GM18907 (cell line): ENCODE results near the gene CLEC20A.
"Not testable (repeated sequence)": the region's sequence is repeated elsewhere in the genome, so short reads cannot be mapped to it uniquely, and the experiment has no call there.

Source experiments
- ATAC-seq: cut with Tn5 transposase; IDR thresholded peaks from one replicate; pipeline ENCODE4 v1.9.1; 2021; ENCODE audit warnings: mild to moderate bottlenecking, moderate library complexity; ENCODE audit not compliant: unreplicated experiment

Gene CLEC20A

GRCh38 chr1:178529364-178530036 is 32.7 kb upstream of the CLEC20A start:
- no peak for ATAC-seq

DNA sequence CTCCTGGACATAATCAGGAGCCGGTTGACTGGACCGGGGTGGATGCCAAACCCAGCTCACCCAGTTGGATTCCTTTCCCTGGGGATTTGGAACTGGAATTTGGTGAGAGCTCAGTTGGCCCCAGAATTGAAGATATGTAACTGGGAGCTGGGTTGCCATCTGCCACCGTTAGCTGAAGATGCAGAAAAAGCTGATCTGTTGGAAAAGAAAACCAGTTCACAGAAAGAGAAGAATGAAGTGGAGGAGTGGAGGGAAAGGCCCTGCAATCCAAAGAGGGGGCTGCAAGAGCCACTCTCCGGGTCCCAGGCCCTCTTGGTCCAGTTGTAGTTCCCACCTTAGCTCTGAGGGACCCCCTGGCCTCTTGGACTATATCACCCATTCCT is 32.2 kb upstream of the CLEC20A start:
- ATAC-seq, result no peak

DNA sequence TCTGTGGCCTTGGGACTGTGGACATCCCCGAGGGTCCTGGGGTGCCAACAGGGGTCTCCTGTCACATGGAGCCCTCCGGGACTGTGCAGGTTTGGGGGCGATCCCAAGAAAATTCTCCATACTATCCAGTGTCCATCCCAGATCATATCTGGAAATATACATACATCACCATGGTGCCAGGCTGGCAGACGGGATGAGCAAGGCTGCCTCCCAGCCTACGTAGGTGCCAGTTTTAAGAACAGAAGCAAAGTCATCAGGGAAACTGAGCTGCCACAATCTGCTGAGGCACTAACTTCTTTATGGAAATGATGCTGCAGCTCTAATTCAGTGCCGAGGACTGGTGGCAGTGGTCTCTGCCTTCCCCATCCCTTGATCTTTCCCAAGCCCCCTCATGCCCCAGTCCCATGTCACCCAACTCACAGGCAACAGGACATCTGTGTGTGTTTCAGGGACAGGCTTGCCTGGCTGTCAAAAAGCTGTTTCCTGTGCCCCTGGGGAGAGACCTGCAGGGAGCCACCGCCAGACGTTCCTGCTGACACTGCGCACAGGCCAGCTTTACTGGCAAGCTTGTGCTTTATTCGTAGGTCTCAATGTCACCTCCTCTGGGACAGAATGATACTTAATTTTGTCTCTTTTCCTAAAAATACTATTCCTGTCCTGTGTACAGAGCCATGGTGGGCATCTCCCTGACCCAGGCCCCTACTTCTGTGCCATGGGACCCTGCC is 31.6 kb upstream of the CLEC20A start:
- ATAC-seq, result no peak

DNA sequence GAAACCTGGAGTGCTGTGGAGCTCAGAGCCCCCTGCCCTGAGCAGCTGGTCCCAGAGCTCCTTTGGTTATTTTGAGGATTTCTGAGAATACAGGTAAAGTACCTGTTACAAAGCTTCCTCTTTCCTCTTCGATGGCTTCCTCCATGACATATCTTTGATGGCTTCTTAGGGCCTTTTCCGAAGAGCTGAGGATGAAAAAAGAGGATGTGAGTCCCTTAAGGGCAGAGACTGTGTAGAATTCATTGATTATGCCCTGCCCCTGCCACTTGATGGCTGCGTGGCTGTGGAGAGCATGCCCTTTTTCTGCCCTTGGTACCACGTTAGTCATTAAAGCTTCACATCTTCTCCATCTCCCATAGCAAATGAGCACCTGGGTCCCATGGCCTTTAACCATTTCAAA is 30.4 kb upstream of the CLEC20A start:
- no peak for ATAC-seq

DNA sequence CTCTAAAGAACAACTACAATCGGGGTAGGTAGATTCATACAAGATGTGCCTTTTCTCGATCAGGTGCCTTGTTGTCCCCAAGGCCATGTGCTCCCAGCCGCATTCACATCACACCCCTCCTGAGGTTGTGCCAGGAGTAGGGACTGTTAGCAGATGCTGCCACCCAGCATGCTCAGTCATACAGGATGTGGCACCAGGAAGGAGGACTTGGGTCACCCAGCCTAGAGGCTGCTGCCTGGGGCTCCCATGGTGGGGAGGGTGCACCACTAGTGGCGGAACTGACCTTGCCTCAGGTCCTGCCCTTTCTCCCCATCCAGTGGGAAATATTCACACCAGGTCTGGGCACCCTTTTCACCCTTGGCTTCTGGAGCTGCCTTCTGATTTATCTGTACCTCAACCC is 24.5 kb upstream of the CLEC20A start:
- ATAC-seq, result no peak

DNA sequence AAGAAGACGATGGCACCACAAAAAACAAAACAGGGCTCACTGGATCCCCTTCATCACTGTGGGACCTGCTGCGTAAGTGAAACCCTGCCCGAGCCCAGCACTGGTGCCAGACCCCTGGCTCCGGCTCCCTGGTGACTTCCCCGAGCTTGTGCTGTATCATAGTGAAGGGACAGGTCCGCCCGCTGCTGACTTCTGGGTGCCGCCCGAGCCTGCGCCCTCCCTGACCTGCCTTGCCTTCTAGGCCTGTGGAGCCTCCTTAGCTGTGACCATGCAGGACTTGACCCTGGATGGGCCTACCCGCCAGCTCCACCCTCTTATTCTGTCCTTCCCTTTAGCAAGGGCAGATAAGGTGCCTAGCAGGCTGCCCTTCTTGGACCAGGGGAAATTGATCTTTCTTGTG is 24.0 kb upstream of the CLEC20A start:
- no peak for ATAC-seq

DNA sequence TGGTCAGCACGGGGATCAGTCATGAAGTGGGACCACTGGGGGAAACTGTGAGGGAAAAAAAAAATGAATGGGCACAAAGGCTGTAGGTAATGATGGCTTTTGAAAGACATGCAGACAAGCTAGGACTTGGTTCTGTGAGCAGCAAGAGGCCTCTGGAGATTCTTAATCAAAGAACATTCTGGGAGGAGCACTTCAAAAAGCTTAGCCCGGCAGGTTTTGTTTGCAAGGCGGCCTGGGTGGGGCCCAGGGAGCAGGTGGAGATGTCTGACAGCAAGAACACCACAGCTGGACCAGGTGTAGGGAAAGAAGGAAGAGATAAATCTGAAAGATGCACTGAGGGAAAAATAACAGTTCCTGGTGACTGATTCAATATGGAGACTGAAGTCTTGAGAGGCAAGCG is 22.1 kb upstream of the CLEC20A start:
- no peak for ATAC-seq

- no peak for ATAC-seq
Measured at GRCh38 chr1:178516110-178516509, 19.3 kb upstream of the CLEC20A start.

- no peak for ATAC-seq
Measured at GRCh38 chr1:178513278-178513983, 16.7 kb upstream of the CLEC20A start.

GRCh38 chr1:178512566-178513277 is 16.0 kb upstream of the CLEC20A start, which contains the start of gene TEX35:
TSS of gene TEX35 (plus strand) at chr1:178513109. CDS start at chr1:178513189, 80 bp downstream.
- ATAC-seq, result no peak

GRCh38 chr1:178510155-178510554 is 13.4 kb upstream of the CLEC20A start:
- ATAC-seq, result no peak

DNA sequence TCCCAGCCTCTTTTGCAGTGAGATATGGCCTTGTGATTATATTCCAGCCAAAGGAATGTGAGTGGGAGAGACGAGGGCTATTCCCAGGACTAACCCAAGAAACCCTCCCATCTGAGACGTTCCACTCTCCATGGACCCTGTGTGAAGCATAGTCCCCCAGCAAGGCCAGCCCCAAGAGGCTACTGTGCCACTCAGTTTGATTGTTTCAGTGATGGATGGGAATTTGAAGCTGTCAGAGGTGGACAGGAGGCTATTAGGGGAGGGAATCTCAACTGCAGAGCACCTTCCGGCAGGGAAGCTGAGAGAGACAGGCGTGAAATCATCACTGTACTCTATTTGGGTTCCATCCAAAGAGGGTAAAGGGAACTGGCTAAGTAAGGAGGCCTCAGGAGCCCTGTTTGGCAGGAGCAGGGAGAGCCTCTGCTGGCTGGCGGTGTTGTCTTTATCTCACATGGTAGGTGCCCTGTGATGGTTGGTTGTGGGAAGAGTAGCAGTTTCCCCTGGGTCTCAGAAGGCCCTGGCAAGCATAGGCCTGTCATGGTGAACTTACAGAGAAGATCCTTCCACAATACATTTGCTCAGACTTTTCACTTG is 12.7 kb upstream of the CLEC20A start:
- ATAC-seq, result no peak

DNA sequence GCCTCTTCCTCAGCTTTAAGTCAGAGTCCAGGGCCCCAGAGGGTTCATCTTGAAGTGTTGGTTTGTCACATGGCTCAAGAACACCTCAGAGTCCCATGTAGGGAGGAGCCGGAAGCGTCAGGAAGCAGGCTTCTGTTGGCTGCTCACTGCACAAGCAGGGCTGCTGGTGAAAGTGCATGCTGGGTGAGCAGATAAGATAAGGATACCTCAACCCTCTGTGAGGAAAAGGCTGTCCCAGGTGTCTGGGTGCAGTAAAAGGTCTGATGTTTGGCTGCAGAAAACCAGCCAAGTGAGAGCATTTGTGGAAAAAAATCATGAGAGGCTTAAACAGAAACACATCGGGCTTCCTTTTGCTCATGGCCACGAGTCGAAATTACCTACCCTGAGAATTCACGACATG is 9.9 kb upstream of the CLEC20A start:
- ATAC-seq, result no peak

DNA sequence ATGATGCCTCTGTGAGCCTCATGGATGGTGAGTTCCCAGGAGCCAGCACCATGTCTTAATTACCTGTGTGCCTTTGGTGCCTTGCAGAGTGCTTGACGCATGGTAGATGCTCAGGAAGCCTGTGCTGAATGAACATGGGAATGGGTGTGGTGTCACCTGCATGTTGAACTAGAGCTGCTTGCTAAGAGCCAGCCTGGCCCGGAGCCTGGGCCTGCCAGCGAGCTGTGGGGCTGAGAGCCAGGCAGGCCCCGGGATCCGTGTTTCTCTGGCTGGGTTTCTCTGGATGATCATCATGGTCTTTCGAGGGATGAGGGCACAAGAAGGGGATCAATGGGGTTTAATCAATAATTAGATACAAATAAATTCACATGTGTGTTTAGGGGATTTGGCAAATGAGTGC is 9.4 kb upstream of the CLEC20A start:
- ATAC-seq, result no peak

DNA sequence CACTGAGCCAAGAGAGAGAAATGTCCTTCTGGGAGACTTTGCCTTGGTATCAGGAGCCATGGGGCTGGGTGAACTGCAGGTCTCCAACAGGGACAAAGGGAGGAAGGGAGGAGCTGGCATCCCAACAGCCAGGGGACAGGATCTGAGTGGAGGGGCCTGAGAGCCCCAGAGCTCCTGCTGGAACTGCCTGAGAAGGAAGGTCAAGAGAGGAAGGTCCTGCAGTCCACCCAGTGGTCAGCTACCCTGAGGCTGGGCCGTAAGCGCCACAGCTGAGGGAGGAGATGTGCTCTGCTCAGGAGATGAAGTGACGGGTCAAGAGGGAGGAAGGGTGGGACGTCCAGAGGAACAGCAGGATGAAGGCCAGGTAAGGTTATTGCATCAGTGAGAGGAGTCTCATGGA is 7.5 kb upstream of the CLEC20A start:
- ATAC-seq, result no peak

- ATAC-seq, result no peak
Measured at GRCh38 chr1:178503849-178504248, 7.1 kb upstream of the CLEC20A start.

- not testable (repeated sequence) for ATAC-seq
Measured at GRCh38 chr1:178503316-178503715, 6.6 kb upstream of the CLEC20A start.

DNA sequence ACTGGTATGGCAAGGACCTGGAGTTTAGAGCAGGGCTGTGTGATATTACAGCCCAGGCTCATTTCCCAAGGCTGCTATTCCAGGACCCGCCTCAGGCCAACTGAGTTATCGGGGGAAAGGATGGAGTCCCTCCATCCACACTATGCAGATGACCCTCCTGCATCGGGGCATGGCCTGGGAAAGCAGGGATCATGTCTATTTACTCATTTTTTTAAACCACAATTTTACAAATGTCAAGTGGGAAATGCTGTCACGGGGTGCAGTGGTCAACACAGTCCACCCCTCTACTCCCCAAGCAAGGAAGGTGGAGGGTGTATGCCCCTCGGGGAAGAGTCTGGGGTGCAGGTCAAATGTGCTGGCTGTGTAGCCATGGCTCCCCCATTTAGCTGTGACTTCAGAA is 6.1 kb upstream of the CLEC20A start:
- ATAC-seq, result no peak

GRCh38 chr1:178502330-178502714 is 5.6 kb upstream of the CLEC20A start:
- no peak for ATAC-seq

DNA sequence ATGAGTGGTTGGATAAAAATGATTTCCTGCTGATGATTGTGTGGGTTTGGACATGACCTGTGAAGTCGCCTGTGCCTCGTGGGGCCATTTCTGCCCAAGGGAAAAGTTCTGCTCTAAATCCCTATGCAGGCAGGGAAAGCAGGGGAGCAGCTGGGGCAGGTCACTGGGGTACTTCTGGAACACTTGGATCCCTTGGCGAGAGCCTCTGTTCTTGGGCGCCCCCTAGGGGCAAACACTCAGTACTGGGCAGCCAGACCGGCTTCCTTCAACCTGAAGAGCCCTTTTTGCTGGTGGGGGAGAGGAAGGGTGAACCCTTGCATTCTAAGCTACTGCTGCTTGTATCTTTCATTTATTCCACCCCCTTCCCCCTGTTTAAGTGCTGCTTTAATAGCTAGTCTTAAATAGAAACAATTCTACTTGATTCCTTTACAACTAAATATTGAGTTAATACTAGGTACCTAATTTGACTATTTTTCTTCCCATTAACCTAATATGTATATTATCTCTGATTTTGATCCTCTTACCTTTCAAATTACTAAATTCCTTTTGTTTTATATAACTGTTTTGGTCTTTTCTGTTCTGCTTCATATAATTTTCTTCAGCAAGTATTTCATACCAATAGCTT is 5.1 kb upstream of the CLEC20A start:
- peak; percentile 77 for ATAC-seq
